Measurements from ENCODE around the gene TMEM255B.

- TF ChIP-seq POLR2A (IDR thresholded peaks at IDR 0.05; ENCODE audit: extremely low read depth, insufficient read length) (no peak), CTCF (IDR thresholded peaks at IDR 0.05; ENCODE audit: low read depth, low read length) (no peak), MYC (IDR thresholded peaks at IDR 0.05; ENCODE audit: low read depth, low read length) (no peak)
- TF ChIP-seq, protein P1, sequence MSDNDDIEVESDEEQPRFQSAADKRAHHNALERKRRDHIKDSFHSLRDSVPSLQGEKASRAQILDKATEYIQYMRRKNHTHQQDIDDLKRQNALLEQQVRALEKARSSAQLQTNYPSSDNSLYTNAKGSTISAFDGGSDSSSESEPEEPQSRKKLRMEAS (IDR thresholded peaks at IDR 0.05; ENCODE audit: low read depth, low read length): no peak
These were observed 87.0 kb downstream of the TMEM255B start for GRCh38 chr13:113845723-113846635.

All from NB4 (cell line).